Stimulated activated CD4-positive, alpha-beta T cell treated with anti-CD3 and anti-CD28 coated beads, TNF-alpha, amount 100 ng/mL, for 48 hours (primary cell): ENCODE measurements around the gene NMUR2.

Source experiments
- DNase-seq, 3 donors: peaks; one replicate each; pipeline ENCODE4 v3.0.0-alpha.2; 2020; ENCODE audit warnings: low read depth in 3 of 3

Gene NMUR2

GRCh38 chr5:152369298-152369697, 35.8 kb downstream of the NMUR2 start:
- DNase-seq: no peak

GRCh38 chr5:152367554-152367953, 37.5 kb downstream of the NMUR2 start:
- no peak for DNase-seq

- DNase-seq: no peak
These were observed 38.4 kb downstream of the NMUR2 start for GRCh38 chr5:152366716-152367115.

GRCh38 chr5:152364899-152365298, 40.2 kb downstream of the NMUR2 start:
- DNase-seq: no peak

- DNase-seq: no peak
These were observed 40.9 kb downstream of the NMUR2 start for GRCh38 chr5:152364172-152364571.

GRCh38 chr5:152358861-152359568, 46.1 kb downstream of the NMUR2 start:
- DNase-seq: no peak

GRCh38 chr5:152356506-152356905, 48.6 kb downstream of the NMUR2 start:
- DNase-seq: no peak

- DNase-seq: no peak
These were observed 50.0 kb downstream of the NMUR2 start for GRCh38 chr5:152355061-152355460.

GRCh38 chr5:152353001-152353400, 52.1 kb downstream of the NMUR2 start:
- no peak for DNase-seq

GRCh38 chr5:152349683-152350526, 55.2 kb downstream of the NMUR2 start:
- DNase-seq: no peak
